Fibroblast of the aortic adventitia (primary cell): ENCODE measurements around the gene PIEZO2. TPM values are rescaled to one million over a fixed set of nuclear protein-coding genes. Genes with fewer than 3 reads are reported as not detected.

Source experiments
- DNase-seq: peaks from one replicate; pipeline ENCODE4 v3.0.0-alpha.2; 2010; ENCODE audit warnings: low read depth
- H3K4me3 ChIP-seq: 2 replicates; pipeline ENCODE4 v1.5.1; 2011; ENCODE audit warnings: low read depth, mild to moderate bottlenecking, control low read depth, low read length, moderate library complexity
- CTCF ChIP-seq: IDR thresholded peaks from 2 replicates; pipeline ENCODE4 v1.5.1; 2011; ENCODE audit warnings: mild to moderate bottlenecking, low read length, control low read depth, inconsistent platforms; ENCODE audit not compliant: insufficient read depth
- total RNA-seq: library from RNA; depleted of rRNA; stranded (reverse); fragments of >200 nt; gene quantifications from 2 replicates; pipeline ENCODE4 v1.2.3, GENCODE V29; 2012; ENCODE audit warnings: low replicate concordance

Gene PIEZO2
- total RNA-seq, 1 donor, result 1.6 TPM

DNA sequence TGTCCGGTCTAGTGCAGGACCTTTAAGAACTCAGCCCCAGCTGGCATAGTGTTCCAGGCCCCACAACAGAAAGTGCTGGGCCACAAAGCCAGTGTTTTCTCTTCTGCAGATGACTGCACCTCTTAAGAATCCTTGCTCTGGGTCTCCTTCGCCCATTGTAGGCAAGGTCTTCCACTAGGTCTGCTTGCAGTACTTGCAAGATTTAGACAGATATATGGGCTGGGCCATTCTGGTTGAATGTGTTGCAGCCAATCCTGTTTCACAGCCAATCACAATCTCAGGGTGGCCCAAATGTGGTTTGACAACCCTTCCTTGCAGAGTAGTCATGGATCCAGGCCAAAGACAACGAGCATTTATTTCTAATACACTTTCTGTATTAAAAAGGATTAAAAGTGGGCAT lies 13.1 kb upstream of the PIEZO2 start:
- H3K4me3 ChIP-seq, result no peak overlapping the region
- no peak for DNase-seq
- no peak for TF ChIP-seq CTCF

GRCh38 chr18:11160313-11160712 lies 10.9 kb upstream of the PIEZO2 start:
- no peak for DNase-seq
- H3K4me3 ChIP-seq, result no peak overlapping the region
- no peak for TF ChIP-seq CTCF

GRCh38 chr18:11159844-11160243 lies 10.5 kb upstream of the PIEZO2 start:
- no peak overlapping the region for H3K4me3 ChIP-seq
- no peak for TF ChIP-seq CTCF
- DNase-seq, result no peak

DNA sequence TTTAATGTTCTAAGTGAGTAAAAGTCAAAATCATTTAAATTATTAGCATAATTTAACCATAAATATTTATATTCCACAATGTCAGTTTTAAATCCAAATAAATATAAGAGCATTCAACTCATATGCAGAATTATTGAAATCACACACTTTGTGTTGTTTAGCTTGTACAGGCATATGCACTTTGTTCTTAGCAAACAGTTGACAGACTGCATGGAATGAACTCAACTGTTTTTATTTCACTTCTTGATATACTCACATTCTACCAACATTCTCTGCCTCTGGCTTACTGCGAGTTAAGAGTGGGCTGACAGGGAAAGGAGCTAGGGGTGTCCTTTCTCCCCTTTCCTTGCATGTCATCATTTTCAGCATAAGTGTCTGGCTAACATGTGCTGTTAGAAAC lies 7.6 kb upstream of the PIEZO2 start:
- no peak for DNase-seq
- no peak overlapping the region for H3K4me3 ChIP-seq
- no peak for TF ChIP-seq CTCF

GRCh38 chr18:11155034-11155759 lies 5.8 kb upstream of the PIEZO2 start:
- H3K4me3 ChIP-seq, result no peak overlapping the region
- TF ChIP-seq CTCF, result no peak
- DNase-seq, result no peak

- peak; percentile 71 for DNase-seq
- H3K4me3 ChIP-seq, result no peak overlapping the region
- peak; percentile 41 for TF ChIP-seq CTCF
Measured at GRCh38 chr18:11154368-11154989, 5.1 kb upstream of the PIEZO2 start.

GRCh38 chr18:11153097-11153496 lies 3.7 kb upstream of the PIEZO2 start:
- no peak overlapping the region for H3K4me3 ChIP-seq
- DNase-seq, result no peak
- no peak for TF ChIP-seq CTCF
